Activated CD8-positive, alpha-beta memory T cell treated with anti-CD3 and anti-CD28 coated beads, Interleukin-2, amount 50 U/mL, for 1 hour (primary cell): ENCODE measurements around the gene PRDM7.
"Not testable (repeated sequence)": the region's sequence is repeated elsewhere in the genome, so short reads cannot be mapped to it uniquely, and the experiment has no call there.

ENCODE experiments used
- DNase-seq: peaks from one replicate; pipeline ENCODE4 v3.0.0-alpha.2; 2020; ENCODE audit errors: extremely low read depth

The PRDM7 gene

GRCh38 chr16:90077240-90077756, at the start of gene PRDM7:
TSS of gene PRDM7 (minus strand) at chr16:90077331. CDS start at chr16:90075910, 1,421 bp downstream.
- DNase-seq = peak; percentile 91

DNA sequence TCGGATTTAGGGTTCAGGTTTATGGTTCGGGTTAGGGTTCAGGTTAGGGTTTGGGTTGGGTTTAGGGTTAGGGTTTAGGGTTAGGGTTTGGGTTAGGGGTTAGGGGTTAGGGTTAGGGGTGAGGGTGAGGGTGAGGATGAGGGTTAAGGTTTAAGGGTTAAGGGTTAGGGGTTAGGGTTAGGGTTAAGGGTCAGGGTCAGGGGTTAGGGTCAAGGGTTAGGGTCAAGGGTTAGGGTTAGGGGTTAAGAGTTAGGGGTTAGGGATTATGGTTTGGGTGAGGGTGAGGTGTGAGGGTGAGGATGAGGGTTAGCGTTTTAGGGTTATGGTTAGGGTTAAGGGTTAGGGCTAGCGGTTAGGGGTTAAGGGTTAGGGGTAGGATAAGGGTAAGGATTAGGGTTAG, 44.7 kb upstream of the PRDM7 start:
- DNase-seq = not testable (repeated sequence)

DNA sequence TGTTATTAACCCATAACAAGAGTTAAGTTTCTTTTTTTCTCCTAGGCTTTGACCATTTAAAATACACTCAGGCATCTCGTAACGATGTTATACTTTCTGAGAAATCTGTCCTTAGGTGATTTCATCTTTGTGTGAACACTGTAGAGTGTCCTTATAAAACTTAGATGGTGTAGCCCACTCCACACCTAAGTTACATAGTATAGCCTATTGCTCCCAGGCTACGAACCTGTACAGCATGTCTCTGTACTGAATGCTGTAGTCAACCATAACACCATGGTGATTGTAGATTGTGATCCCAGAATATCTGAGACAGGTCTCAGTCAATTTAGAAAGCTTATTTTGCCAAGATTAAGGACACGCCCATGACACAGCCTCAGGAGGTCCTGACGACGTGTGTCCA, 30.5 kb upstream of the PRDM7 start:
- DNase-seq = not testable (repeated sequence)

GRCh38 chr16:90107060-90107459, 29.9 kb upstream of the PRDM7 start:
- DNase-seq = not testable (repeated sequence)

- DNase-seq = peak; percentile 51
These were observed 29.1 kb upstream of the PRDM7 start for GRCh38 chr16:90106271-90106670.

DNA sequence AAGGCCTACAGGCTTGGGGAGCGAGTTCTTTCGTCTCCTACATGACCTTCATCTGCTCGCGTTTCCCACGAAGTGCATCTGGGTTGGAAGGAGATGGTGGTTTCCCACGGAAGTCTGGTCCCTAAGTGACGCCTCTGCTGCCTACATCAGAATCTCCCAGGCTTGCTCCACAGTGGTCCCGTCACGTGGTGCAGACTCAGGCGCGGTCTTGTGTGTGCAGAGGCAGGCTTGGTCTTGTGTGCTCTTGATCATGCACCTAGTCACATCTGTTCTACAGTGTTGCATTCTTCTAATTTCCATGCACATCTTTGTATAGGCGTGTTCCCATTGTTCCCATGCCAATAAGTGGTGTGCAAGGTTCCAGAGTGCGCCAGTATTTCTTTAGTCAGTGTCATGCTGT, 27.6 kb upstream of the PRDM7 start:
- DNase-seq = not testable (repeated sequence)

DNA sequence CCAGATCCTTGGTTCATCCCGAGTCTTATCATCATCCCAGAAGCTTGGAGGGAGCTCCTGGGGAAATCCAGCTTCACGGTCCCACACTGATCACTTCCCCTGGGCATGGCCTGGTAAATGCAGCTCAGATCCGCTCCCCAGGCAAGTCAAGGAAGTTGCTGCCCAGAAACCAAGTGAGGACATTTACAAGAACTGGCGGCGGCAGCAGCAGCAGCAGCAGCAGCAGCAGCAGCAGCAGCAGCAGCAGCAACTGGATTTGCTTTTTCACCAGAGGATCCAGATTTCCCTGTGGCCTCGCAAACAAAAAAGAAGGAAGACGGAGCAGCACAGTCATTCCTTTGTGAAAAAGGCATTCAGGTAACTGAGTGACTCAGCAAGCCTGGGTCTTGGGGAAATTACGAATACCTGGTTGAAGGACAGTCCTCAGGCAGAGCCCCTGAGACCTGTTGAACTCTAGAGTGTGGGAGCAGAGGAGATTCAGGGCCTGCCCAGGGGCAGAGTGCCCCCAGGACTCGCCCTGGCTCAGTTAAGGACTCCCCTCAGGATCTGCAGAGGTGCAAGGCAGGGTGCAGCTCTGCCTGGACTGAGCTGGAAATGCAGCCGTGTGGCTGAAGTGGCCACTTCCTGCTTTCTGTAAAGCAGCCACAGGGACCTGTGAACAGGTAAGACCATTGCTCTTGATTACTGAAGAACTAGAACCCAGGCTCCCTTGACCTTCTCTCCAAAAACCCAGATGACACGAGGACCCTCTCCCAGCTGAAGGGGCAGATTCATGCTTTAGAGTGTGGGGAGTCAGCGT, 25.2 kb upstream of the PRDM7 start:
- DNase-seq = not testable (repeated sequence)

- DNase-seq = not testable (repeated sequence)
These were observed 24.2 kb upstream of the PRDM7 start for GRCh38 chr16:90101332-90101731.

DNA sequence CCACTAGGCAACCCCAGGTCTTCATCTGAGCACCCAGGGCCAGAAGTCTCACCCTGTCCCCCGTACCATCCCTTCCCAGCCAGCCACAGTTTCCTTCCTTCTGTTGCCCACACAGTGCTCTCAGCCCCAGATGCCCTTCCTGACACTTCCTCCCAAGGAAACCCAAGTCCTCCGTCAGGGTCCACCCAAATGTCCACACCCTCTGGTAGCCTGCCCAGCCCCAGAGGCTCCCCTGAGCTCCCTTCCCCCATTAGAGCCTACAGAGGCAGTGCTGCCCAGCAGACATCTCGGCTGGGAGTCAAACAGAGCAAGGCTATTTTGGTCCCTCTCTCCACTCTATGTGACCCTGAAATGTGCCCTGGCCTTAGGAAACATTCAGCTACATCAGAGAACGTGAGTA, 23.7 kb upstream of the PRDM7 start:
- not testable (repeated sequence) for DNase-seq

- DNase-seq = not testable (repeated sequence)
These were observed 23.1 kb upstream of the PRDM7 start for GRCh38 chr16:90100229-90100628.

- not testable (repeated sequence) for DNase-seq
These were observed 21.8 kb upstream of the PRDM7 start for GRCh38 chr16:90098936-90099335.

GRCh38 chr16:90097010-90097684, 20.0 kb upstream of the PRDM7 start:
- DNase-seq = not testable (repeated sequence)

- DNase-seq = not testable (repeated sequence)
These were observed 17.7 kb upstream of the PRDM7 start for GRCh38 chr16:90094791-90095190.

- DNase-seq = not testable (repeated sequence)
These were observed 17.2 kb upstream of the PRDM7 start for GRCh38 chr16:90094296-90094695.

GRCh38 chr16:90093799-90094198, 16.7 kb upstream of the PRDM7 start:
- not testable (repeated sequence) for DNase-seq

DNA sequence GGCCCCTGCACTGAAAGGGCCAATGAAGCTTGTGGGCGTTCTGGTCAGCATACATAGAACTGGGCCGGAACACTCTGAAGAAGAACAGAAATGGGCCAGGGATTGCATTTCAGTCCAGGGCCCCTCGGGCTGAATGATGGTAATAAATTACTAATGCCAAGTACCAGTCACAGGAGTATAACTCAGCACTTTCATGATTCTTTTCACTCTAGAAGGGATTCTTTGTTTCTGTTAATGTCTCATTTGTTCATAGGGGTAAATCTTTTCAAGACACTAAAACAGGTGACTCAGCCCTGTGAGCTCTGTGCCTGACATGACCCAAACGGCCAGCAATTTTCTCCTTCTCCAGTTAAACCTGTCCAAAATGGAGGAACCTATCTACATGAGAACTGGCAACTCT, 15.7 kb upstream of the PRDM7 start:
- DNase-seq = not testable (repeated sequence)

DNA sequence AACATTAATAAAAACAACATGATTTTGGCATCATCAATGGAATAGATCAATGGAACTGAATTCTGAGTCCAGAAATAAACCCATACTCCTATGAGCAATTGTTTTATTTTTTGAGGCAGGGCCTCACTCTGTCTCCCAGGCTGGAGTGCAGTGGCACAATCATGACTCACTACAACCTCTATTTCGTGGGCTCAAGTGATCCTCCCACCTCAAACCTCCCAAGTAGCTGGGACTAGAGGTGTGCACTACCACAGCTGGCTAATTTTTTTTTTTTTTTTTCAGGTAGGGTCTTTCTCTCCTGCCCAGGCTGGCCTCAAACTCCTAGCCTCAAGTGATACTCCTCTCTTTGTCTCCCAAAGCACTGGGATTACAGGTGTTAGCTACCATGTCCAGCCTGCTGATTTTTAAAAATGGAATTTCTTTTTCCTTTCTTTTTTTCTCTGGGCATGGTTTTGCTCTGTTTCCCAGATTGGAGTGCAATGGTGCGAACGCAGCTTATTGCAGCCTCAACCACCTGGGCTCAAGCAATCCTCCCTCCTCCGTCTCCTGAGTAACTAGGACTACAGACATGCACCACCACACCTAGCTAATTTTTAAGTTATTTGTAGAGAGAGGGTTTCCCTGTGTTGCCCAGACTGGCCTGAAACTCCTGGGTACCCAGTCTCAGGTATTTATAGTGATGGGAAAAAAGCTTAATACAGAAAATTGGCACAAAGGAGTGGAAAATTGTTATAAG, 7.3 kb upstream of the PRDM7 start:
- DNase-seq = no peak

DNA sequence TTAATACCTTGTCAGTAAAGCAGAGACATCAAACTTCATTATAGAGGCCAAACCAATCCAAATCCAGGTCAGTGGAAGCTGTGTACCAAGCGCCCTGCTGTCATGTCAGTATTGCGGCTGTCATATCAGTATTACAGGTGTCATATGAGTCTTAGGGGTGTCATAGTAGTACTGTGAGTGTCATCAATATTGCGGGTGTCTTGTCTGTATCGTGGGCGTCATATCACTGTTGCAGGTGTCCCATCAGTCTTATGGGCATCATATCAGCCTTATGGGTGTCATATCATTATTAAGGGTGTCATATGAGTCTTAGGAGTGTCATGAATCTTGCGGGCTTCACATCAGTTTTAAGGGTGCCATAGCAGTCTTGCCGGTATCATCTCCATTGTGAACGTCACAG, 6.0 kb upstream of the PRDM7 start:
- no peak for DNase-seq

DNA sequence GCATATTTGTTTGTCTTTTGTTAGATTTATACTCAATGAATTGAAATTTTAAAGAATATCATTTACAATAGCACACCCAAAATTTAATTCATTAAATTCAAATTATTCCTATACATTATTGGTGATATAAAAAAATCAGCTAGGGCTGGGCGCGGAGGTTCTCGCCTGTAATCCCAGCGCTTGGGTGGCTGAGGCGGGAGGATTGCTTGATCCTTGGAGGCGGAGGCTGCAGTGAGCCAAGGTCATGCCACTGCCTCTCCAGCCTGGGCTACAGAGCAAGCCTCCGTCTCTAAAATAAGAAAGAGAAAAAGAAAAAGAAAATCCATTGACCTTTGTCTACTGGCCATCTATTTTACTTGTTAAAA, 4.5 kb upstream of the PRDM7 start:
- no peak for DNase-seq

DNA sequence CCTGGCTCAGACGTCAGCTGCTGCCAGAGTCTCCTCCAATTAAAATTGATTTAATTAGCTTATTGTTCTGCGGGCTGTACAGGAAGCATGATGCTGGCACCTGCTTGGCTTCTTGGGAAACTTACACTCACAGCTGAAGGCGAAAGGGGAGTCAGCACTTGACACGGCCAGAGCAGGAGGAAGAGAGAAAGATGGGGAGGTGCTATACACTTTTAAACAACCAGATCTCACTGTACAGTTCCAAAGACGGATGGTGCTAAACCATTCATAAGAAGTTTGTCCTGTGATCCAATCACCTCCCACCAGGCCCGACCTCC, 1.4 kb upstream of the PRDM7 start:
- DNase-seq = no peak

DNA sequence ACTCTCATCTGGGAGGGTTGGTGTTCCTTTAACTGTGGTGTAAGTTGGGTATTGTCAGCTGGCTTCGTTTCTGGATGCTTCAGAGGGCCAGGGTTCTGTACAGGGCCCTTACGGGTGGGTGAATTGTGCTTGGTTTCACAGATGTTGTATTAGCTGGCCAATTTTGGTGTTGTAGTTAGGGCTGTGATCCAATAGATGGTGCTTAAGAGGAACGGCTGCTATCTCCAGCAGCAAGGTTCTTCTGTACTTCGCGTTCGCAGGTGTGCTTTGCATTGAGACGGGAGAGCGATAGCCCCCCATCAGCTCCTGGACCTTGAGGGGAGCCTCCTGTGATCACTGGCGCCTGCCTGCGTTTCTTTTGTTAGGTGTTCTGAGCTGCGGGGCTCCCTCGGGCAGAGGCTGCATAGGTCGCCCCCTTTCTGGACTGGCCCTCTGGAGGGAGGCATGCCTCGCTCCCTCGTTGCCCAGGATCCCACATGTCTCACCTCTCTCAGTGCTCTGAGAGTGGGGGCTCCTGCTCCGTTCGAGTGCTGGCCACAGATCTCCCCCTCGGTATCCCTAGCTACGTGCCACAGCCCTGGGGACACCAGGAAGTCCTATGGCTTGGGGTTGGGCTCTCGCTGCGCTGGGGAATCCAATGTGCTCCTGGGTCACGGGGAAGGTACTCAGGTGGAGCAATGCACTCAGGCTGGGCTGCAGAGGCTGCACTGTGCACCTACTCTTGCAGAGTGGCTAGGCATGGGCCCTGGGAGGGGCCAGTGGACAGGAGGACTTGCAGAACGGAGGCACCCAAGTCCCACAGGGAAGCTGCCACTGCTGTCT, 837 bp upstream of the PRDM7 start:
- DNase-seq = peak; percentile 20
